WTC11 (cell line): ENCODE measurements around the gene NEAT1. TPM values are rescaled to one million over a fixed set of nuclear protein-coding genes. Genes with fewer than 3 reads are reported as not detected.

Source experiments
- ATAC-seq: fragments of 200-7000 bp; cut with Tn5 transposase; 2 replicates; pipeline ENCODE4 v1.10.0; 2021; ENCODE audit warnings: mild to moderate bottlenecking, moderate library complexity
- CTCF ChIA-PET: fragments of 300-600 bp; sonication (Branson Sonifier 250); formaldehyde crosslinking; loops from one replicate; lab custom pipeline; 2021; ENCODE audit warnings: antibody characterized with exemption; lab: Charles Lee
- POLR2A ChIA-PET: fragments of 350-600 bp; sonication (Branson Sonifier 250); formaldehyde crosslinking; loops from one replicate; lab custom pipeline; 2021; ENCODE audit warnings: antibody characterized with exemption; lab: Charles Lee
- DNase-seq: peaks from one replicate; pipeline ENCODE4 v3.0.0; 2021; ENCODE audit warnings: low spot score
- H3K27ac Mint-ChIP-seq: 2 replicates; pipeline ENCODE4 v1.8.0; 2021; ENCODE audit warnings: mixed read lengths
- H3K27me3 Mint-ChIP-seq: 2 replicates; pipeline ENCODE4 v1.8.0; 2021; ENCODE audit warnings: low read depth, mild to moderate bottlenecking, moderate library complexity, mixed read lengths
- H3K36me3 Mint-ChIP-seq: 2 replicates; pipeline ENCODE4 v1.8.0; 2021; ENCODE audit warnings: mixed read lengths
- H3K4me1 Mint-ChIP-seq: 2 replicates; pipeline ENCODE4 v1.8.0; 2022; ENCODE audit warnings: mixed read lengths
- H3K4me3 Mint-ChIP-seq: 2 replicates; pipeline ENCODE4 v1.8.0; 2021; ENCODE audit warnings: mild to moderate bottlenecking, moderate library complexity, mixed read lengths
- H3K9me3 Mint-ChIP-seq: 2 replicates; pipeline ENCODE4 v1.8.0; 2021; ENCODE audit warnings: mixed read lengths
- CBFB ChIP-seq: sonication (generic); formaldehyde crosslinking; IDR thresholded peaks from 2 replicates; pipeline ENCODE4 v1.8.1; 2022; ENCODE audit warnings: mild to moderate bottlenecking, low read depth, missing genetic modification reagents
- E2F1 ChIP-seq: sonication (generic); formaldehyde crosslinking; IDR thresholded peaks from 2 replicates; pipeline ENCODE4 v1.8.0; 2022; ENCODE audit warnings: mild to moderate bottlenecking, missing genetic modification reagents
- EMX1 ChIP-seq: fragments of 250-450 bp; sonication (Bioruptor Pico); IDR thresholded peaks from 2 replicates; pipeline ENCODE4 v1.8.0; 2021; ENCODE audit warnings: mild to moderate bottlenecking
- ESRRA ChIP-seq: sonication (generic); formaldehyde crosslinking; IDR thresholded peaks from 2 replicates; pipeline ENCODE4 v1.8.1; 2022; ENCODE audit warnings: mild to moderate bottlenecking, missing genetic modification reagents, borderline replicate concordance
- ETV6 ChIP-seq: sonication (generic); formaldehyde crosslinking; IDR thresholded peaks from 2 replicates; pipeline ENCODE4 v1.8.1; 2022; ENCODE audit warnings: mild to moderate bottlenecking, missing genetic modification reagents
- GABPB1 ChIP-seq: sonication (generic); formaldehyde crosslinking; IDR thresholded peaks from 2 replicates; pipeline ENCODE4 v1.8.1; 2023; ENCODE audit warnings: mild to moderate bottlenecking, missing genetic modification reagents
- IRF2 ChIP-seq: sonication (generic); formaldehyde crosslinking; IDR thresholded peaks from 2 replicates; pipeline ENCODE4 v1.8.0; 2022; ENCODE audit warnings: low read depth, missing genetic modification reagents, borderline replicate concordance
- JAZF1 ChIP-seq: fragments of 250-450 bp; sonication (Bioruptor Pico); IDR thresholded peaks from 2 replicates; pipeline ENCODE4 v1.9.0; 2021; ENCODE audit warnings: moderate library complexity, mild to moderate bottlenecking, inconsistent platforms
- KAT7 ChIP-seq: sonication (generic); formaldehyde crosslinking; IDR thresholded peaks from 2 replicates; pipeline ENCODE4 v1.8.1; 2023; ENCODE audit warnings: missing genetic modification reagents, mild to moderate bottlenecking, borderline replicate concordance
- NFE2L1 ChIP-seq: sonication (generic); formaldehyde crosslinking; IDR thresholded peaks from 2 replicates; pipeline ENCODE4 v1.8.1; 2023; ENCODE audit warnings: missing genetic modification reagents
- NFYB ChIP-seq: sonication (generic); formaldehyde crosslinking; conservative IDR thresholded peaks from 2 replicates; pipeline ENCODE4 v1.8.0; 2022; ENCODE audit warnings: low read depth, missing genetic modification reagents
- NR2C2 ChIP-seq: sonication (generic); formaldehyde crosslinking; IDR thresholded peaks from 2 replicates; pipeline ENCODE4 v1.8.0; 2022; ENCODE audit warnings: mild to moderate bottlenecking, missing genetic modification reagents
- NR3C1 ChIP-seq: sonication (generic); formaldehyde crosslinking; conservative IDR thresholded peaks from 2 replicates; pipeline ENCODE4 v1.8.1; 2023; ENCODE audit warnings: low read depth, mild to moderate bottlenecking, missing genetic modification reagents
- RORB ChIP-seq: fragments of 250-450 bp; sonication (Bioruptor Pico); IDR thresholded peaks from 2 replicates; pipeline ENCODE4 v1.9.0; 2021; ENCODE audit warnings: mild to moderate bottlenecking
- TCF7 ChIP-seq: sonication (generic); formaldehyde crosslinking; IDR thresholded peaks from 2 replicates; pipeline ENCODE4 v1.8.0; 2022; ENCODE audit warnings: mild to moderate bottlenecking, low read depth, missing genetic modification reagents, moderate library complexity
- TEAD1 ChIP-seq: sonication (generic); formaldehyde crosslinking; IDR thresholded peaks from 2 replicates; pipeline ENCODE4 v1.8.0; 2022; ENCODE audit warnings: mild to moderate bottlenecking, missing genetic modification reagents
- TP53 ChIP-seq: sonication (generic); formaldehyde crosslinking; IDR thresholded peaks from 2 replicates; pipeline ENCODE4 v1.8.1; 2023; ENCODE audit warnings: mild to moderate bottlenecking, missing genetic modification reagents
- ZNF281 ChIP-seq: sonication (generic); formaldehyde crosslinking; IDR thresholded peaks from 2 replicates; pipeline ENCODE4 v1.8.0; 2023; ENCODE audit warnings: mild to moderate bottlenecking, missing genetic modification reagents
- total RNA-seq: library from RNA; stranded (reverse); gene quantifications from 3 replicates; pipeline ENCODE4 v1.2.3, GENCODE V29; 2021
- TF ChIP-seq, protein P1 (sequence below): sonication (generic); formaldehyde crosslinking; IDR thresholded peaks from 2 replicates; pipeline ENCODE4 v1.8.0; 2022; ENCODE audit warnings: mild to moderate bottlenecking, missing genetic modification reagents
- TF ChIP-seq, protein P2 (sequence below): sonication (generic); formaldehyde crosslinking; IDR thresholded peaks from 2 replicates; pipeline ENCODE4 v1.8.1; 2022; ENCODE audit warnings: missing genetic modification reagents, borderline replicate concordance
- TF ChIP-seq, protein P3 (sequence below): sonication (generic); formaldehyde crosslinking; conservative IDR thresholded peaks from 2 replicates; pipeline ENCODE4 v1.8.1; 2023; ENCODE audit warnings: mild to moderate bottlenecking, low read depth, missing genetic modification reagents, moderate library complexity

Gene NEAT1
- total RNA-seq, 1 experiment from 2014 or later, result 38.1 TPM

- no peak for ATAC-seq
- Mint-ChIP-seq H3K36me3 (no peaks in the 10 kb centered on the region), H3K9me3 (no peaks in the 10 kb centered on the region)
- POLR2A ChIA-PET, result interaction anchor here (0.6 to 10.9 kb wide), 6 partner anchors 50 to 1299 kb away, joined by 3 to 175 read pairs (median 3); partner anchors contain the start of gene MALAT1
- TF ChIP-seq ESRRA (CRISPR knock-in tag), result no peak
- TF ChIP-seq GABPB1 (CRISPR knock-in tag), result peak; percentile 63
- no peak for TF ChIP-seq E2F1 (CRISPR knock-in tag)
- TF ChIP-seq TEAD1, result no peak
- TF ChIP-seq, protein P1, sequence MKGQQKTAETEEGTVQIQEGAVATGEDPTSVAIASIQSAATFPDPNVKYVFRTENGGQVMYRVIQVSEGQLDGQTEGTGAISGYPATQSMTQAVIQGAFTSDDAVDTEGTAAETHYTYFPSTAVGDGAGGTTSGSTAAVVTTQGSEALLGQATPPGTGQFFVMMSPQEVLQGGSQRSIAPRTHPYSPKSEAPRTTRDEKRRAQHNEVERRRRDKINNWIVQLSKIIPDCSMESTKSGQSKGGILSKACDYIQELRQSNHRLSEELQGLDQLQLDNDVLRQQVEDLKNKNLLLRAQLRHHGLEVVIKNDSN, result peak; percentile 49; the same call in 1 of the 2 replicates
- TF ChIP-seq ETV6 (CRISPR knock-in tag), result no peak
- TF ChIP-seq NR3C1 (CRISPR knock-in tag), result no peak
- no peak for TF ChIP-seq NFYB (CRISPR knock-in tag)
- TF ChIP-seq, protein P2, sequence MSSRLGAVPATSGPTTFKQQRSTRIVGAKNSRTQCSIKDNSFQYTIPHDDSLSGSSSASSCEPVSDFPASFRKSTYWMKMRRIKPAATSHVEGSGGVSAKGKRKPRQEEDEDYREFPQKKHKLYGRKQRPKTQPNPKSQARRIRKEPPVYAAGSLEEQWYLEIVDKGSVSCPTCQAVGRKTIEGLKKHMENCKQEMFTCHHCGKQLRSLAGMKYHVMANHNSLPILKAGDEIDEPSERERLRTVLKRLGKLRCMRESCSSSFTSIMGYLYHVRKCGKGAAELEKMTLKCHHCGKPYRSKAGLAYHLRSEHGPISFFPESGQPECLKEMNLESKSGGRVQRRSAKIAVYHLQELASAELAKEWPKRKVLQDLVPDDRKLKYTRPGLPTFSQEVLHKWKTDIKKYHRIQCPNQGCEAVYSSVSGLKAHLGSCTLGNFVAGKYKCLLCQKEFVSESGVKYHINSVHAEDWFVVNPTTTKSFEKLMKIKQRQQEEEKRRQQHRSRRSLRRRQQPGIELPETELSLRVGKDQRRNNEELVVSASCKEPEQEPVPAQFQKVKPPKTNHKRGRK (CRISPR knock-in tag), result no peak
- TF ChIP-seq, all 79 proteins: peak for 2
- DNase-seq, result no peak
- Mint-ChIP-seq H3K4me1 (peaks cover 91% of the 10 kb centered on the region), H3K4me3 (peak overlapping the region; percentile 69), H3K27me3 (0 out of 2 replicates have a peak, but pooled peaks cover 2% of the 10 kb centered on the region), H3K27ac (peak overlapping the region; percentile 97)
- CTCF ChIA-PET, result interaction anchor here (0.6 to 12.8 kb wide), 12 partner anchors 17 to 146 kb away, joined by 3 to 224 read pairs (median 4); partner anchors contain the start of gene FRMD8
These were observed 1.4 kb upstream of the NEAT1 start for GRCh38 chr11:65420979-65421793.

DNA sequence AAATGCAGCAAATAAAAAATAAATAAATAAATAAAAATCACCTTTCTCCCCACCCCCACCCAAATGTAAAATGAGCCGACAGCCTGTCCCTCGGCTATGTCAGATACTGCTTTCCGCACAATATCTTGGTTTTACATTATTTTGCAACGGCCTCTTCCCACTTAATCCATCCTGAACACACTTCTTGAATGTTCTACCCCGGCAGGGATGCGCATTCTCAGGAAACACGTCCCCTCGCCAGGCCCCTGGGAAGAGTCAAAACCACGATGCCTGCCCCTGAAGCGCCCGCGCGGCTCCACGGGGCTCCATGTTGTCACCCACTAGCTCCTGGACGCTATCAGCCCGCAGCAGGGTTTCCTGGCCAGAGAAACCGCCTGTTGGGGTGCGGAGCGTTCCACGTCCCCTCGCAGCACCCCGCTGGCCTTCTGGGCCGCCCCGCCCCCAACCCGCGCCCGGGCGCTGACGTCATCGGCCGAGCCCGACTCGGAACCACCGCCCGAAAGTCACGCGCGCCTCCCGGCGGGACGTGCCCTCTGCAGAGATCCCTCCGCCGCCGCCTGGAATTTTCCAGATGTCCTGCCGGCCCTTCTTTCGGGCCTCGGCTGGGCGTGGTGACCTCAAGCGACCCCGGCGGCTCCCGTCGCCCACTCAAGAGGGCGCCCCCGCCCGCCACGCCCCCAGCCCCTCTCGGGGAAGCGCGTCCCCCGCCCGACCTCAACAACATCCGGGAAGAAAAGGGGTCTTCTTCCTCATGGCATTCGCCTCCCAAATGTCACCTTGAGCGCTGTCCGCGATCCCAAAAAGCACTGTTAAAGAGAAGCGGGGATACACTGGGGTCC is 585 bp upstream of the NEAT1 start:
- peak; percentile 2 for ATAC-seq
- Mint-ChIP-seq H3K4me1 (peaks cover 92% of the 10 kb centered on the region), H3K4me3 (peak overlapping the region; percentile 69), H3K36me3 (no peaks in the 10 kb centered on the region), H3K9me3 (no peaks in the 10 kb centered on the region), H3K27ac (peak overlapping the region; percentile 95), H3K27me3 (0 out of 2 replicates have a peak, but pooled peaks cover 2% of the 10 kb centered on the region)
- ChIA-PET CTCF (interaction anchor here (0.5 to 12.8 kb wide), 7 partner anchors 47 to 119 kb away, joined by 3 to 224 read pairs (median 4); no protein-coding TSS in a partner anchor), POLR2A (interaction anchor here (0.6 to 10.9 kb wide), 13 partner anchors 14 to 86 kb away, joined by 3 to 175 read pairs (median 8); partner anchors contain the start of genes FRMD8 and MALAT1)
- peak; percentile 96 for DNase-seq
- no peak; the same call in 1 of the 2 replicates for TF ChIP-seq ZNF281 (CRISPR knock-in tag)
- TF ChIP-seq, protein P3, sequence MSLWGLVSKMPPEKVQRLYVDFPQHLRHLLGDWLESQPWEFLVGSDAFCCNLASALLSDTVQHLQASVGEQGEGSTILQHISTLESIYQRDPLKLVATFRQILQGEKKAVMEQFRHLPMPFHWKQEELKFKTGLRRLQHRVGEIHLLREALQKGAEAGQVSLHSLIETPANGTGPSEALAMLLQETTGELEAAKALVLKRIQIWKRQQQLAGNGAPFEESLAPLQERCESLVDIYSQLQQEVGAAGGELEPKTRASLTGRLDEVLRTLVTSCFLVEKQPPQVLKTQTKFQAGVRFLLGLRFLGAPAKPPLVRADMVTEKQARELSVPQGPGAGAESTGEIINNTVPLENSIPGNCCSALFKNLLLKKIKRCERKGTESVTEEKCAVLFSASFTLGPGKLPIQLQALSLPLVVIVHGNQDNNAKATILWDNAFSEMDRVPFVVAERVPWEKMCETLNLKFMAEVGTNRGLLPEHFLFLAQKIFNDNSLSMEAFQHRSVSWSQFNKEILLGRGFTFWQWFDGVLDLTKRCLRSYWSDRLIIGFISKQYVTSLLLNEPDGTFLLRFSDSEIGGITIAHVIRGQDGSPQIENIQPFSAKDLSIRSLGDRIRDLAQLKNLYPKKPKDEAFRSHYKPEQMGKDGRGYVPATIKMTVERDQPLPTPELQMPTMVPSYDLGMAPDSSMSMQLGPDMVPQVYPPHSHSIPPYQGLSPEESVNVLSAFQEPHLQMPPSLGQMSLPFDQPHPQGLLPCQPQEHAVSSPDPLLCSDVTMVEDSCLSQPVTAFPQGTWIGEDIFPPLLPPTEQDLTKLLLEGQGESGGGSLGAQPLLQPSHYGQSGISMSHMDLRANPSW (CRISPR knock-in tag), result no peak
- TF ChIP-seq RORB (CRISPR knock-in tag), result no peak
- TF ChIP-seq KAT7 (CRISPR knock-in tag), result no peak
- TF ChIP-seq TCF7, result no peak
- TF ChIP-seq JAZF1, result no peak
- no peak for TF ChIP-seq EMX1 (CRISPR knock-in tag)
- no peak for TF ChIP-seq NR2C2
- no peak for TF ChIP-seq ESRRA (CRISPR knock-in tag)
- no peak for TF ChIP-seq NFE2L1 (CRISPR knock-in tag)
- TF ChIP-seq, protein P2 (CRISPR knock-in tag), result no peak
- TF ChIP-seq CBFB (CRISPR knock-in tag), result no peak
- TF ChIP-seq TP53 (CRISPR knock-in tag), result no peak
- TF ChIP-seq IRF2, result no peak
